ENCODE data around the gene EDN1.

DNA sequence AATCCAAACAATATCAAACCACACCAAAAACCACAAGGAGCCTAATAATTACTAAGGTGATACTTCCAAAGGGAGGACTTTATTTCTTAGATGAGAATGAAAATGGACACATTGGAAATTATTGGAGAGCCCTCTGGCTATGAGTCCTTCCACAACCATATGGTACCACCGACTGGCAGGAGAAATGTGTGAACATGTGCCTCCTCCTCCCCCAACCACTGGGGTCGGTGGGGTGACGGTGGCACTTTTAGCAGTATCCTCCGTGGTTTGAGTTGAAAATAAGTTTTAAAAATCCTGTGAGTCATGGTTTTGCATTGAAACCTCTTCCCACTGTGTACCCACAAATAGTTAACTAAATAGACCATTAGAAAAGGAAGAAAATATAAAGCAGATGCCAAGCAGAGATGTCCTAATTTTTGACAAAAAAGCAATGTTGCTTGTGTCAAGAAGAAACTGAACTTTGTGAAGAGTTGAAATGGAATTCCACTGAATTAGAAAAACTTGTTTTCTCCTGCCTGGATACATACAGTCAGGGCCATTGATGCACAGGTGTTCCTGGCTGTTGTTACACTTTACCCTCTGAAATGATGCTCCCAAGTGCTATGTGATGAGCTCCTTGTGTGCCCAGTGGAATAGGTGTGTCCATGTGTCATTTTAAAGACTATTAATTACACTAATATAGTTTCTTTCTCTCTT, 3.2 kb downstream of the EDN1 start:
- TF ChIP-seq POLR2A (IDR thresholded peaks at IDR 0.05; ENCODE audit: low read depth, low read length), result no peak
- TF ChIP-seq BHLHE40 (IDR thresholded peaks at IDR 0.05; ENCODE audit: low read depth, low read length), result no peak
- TF ChIP-seq, protein P1, sequence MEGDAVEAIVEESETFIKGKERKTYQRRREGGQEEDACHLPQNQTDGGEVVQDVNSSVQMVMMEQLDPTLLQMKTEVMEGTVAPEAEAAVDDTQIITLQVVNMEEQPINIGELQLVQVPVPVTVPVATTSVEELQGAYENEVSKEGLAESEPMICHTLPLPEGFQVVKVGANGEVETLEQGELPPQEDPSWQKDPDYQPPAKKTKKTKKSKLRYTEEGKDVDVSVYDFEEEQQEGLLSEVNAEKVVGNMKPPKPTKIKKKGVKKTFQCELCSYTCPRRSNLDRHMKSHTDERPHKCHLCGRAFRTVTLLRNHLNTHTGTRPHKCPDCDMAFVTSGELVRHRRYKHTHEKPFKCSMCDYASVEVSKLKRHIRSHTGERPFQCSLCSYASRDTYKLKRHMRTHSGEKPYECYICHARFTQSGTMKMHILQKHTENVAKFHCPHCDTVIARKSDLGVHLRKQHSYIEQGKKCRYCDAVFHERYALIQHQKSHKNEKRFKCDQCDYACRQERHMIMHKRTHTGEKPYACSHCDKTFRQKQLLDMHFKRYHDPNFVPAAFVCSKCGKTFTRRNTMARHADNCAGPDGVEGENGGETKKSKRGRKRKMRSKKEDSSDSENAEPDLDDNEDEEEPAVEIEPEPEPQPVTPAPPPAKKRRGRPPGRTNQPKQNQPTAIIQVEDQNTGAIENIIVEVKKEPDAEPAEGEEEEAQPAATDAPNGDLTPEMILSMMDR (conservative IDR thresholded peaks at IDR 0.05; ENCODE audit: low read depth, low read length), result no peak
- TF ChIP-seq, protein P2, sequence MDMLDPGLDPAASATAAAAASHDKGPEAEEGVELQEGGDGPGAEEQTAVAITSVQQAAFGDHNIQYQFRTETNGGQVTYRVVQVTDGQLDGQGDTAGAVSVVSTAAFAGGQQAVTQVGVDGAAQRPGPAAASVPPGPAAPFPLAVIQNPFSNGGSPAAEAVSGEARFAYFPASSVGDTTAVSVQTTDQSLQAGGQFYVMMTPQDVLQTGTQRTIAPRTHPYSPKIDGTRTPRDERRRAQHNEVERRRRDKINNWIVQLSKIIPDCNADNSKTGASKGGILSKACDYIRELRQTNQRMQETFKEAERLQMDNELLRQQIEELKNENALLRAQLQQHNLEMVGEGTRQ (IDR thresholded peaks at IDR 0.05; ENCODE audit: low read depth, low read length), result no peak
- TF ChIP-seq RFX5 (IDR thresholded peaks at IDR 0.05; ENCODE audit: low read depth, low read length), result no peak
- no peak for TF ChIP-seq RAD21 (IDR thresholded peaks at IDR 0.05; ENCODE audit: low read length)
- no peak for TF ChIP-seq CEBPB (IDR thresholded peaks at IDR 0.05; ENCODE audit: low read depth, low read length)
- no peak for TF ChIP-seq MAZ (IDR thresholded peaks at IDR 0.05; ENCODE audit: borderline replicate concordance, low read depth, low read length)
- no peak for TF ChIP-seq NFE2L2 (IDR thresholded peaks at IDR 0.05; ENCODE audit: low read depth, low read length)
- no peak for TF ChIP-seq SMC3 (IDR thresholded peaks at IDR 0.05; ENCODE audit: low read depth, low read length)
- no peak for TF ChIP-seq MAFK (IDR thresholded peaks at IDR 0.05; ENCODE audit: low read depth, low read length)

All from IMR-90 (cell line).